A673 (cell line): Measurements from ENCODE around the gene BATF3. TPM values are rescaled to one million over a fixed set of nuclear protein-coding genes. Genes with fewer than 3 reads are reported as not detected.

Source experiments
- BruUV-seq: library from RNA; stranded (reverse); fragments of 400-500 nt; replicated peaks from 2 replicates; lab custom pipeline; 2021; lab: Mats Ljungman, UMichigan
- CTCF ChIA-PET: fragments of 300-600 bp; sonication (Branson Sonifier 250); formaldehyde crosslinking; loops from one replicate; lab custom pipeline; 2022; ENCODE audit warnings: antibody characterized with exemption; lab: Charles Lee
- POLR2A ChIA-PET: fragments of 300-600 bp; sonication (Branson Sonifier 250); formaldehyde crosslinking; loops from one replicate; lab custom pipeline; 2022; ENCODE audit warnings: antibody characterized with exemption; ENCODE audit not compliant: low non-redundant PET; lab: Charles Lee
- DNase-seq: peaks from one replicate; pipeline ENCODE4 v3.0.0-alpha.2; 2015; ENCODE audit warnings: low spot score
- H3K27ac ChIP-seq: fragments of 200-600 bp; sonication (generic); 2 replicates; pipeline ENCODE4 v1.5.1; 2016; ENCODE audit warnings: mixed run types, low read depth, mild to moderate bottlenecking, mixed read lengths, antibody characterized with exemption, low read length; ENCODE audit not compliant: poor library complexity, severe bottlenecking
- H3K27me3 ChIP-seq: fragments of 200-600 bp; sonication (generic); replicated peaks from 2 replicates; pipeline ENCODE4 v1.6.1; 2017; ENCODE audit warnings: mixed run types, low read depth, mild to moderate bottlenecking, mixed read lengths, antibody characterized with exemption, low read length; ENCODE audit not compliant: insufficient read depth, poor library complexity
- H3K36me3 ChIP-seq: fragments of 200-600 bp; sonication (generic); 2 replicates; pipeline ENCODE4 v1.6.1; 2016; ENCODE audit warnings: mixed run types, mild to moderate bottlenecking, mixed read lengths, antibody characterized with exemption, low read length; ENCODE audit not compliant: insufficient read depth, poor library complexity, severe bottlenecking
- H3K4me1 ChIP-seq: fragments of 200-600 bp; sonication (generic); 2 replicates; pipeline ENCODE4 v1.6.1; 2017; ENCODE audit warnings: mixed run types, mild to moderate bottlenecking, mixed read lengths, antibody characterized with exemption, low read length; ENCODE audit not compliant: insufficient read depth, poor library complexity, severe bottlenecking
- H3K4me3 ChIP-seq: fragments of 200-600 bp; sonication (generic); 2 replicates; pipeline ENCODE4 v1.5.1; 2016; ENCODE audit warnings: low read depth, mixed run types, mild to moderate bottlenecking, mixed read lengths, low read length; ENCODE audit not compliant: poor library complexity, severe bottlenecking
- H3K9me3 ChIP-seq: fragments of 200-600 bp; sonication (generic); 2 replicates; pipeline ENCODE4 v1.6.1; 2016; ENCODE audit warnings: mixed run types, low read depth, mild to moderate bottlenecking, mixed read lengths, antibody characterized with exemption, low read length; ENCODE audit not compliant: poor library complexity, severe bottlenecking
- EZH2 ChIP-seq: fragments of 200-600 bp; sonication (generic); IDR thresholded peaks from 2 replicates; pipeline ENCODE4 v1.6.1; 2017; ENCODE audit warnings: borderline replicate concordance, low read depth, mild to moderate bottlenecking, mixed read lengths, antibody characterized with exemption, low read length; ENCODE audit not compliant: poor library complexity, severe bottlenecking
- intact Hi-C: fragments of 100-400 bp; cut with micrococcal nuclease; formaldehyde crosslinking; loops from one replicate; pipeline ENCODE4 v1.10.0; 2022; ENCODE audit not compliant: unreplicated experiment
- total RNA-seq: library from RNA; stranded (reverse); gene quantifications from 2 replicates; pipeline ENCODE4 v1.2.3, GENCODE V29; 2021
- TF ChIP-seq, protein P1 (sequence below): fragments of 300-800, 200-600 bp; sonication (generic); conservative IDR thresholded peaks from 2 replicates; pipeline ENCODE4 v1.5.1; 2017; ENCODE audit warnings: low read depth, mild to moderate bottlenecking, antibody characterized with exemption, low read length, moderate library complexity, mixed read lengths

The BATF3 gene
- total RNA-seq, 1 experiment from 2014 or later, result 6.9 TPM

DNA sequence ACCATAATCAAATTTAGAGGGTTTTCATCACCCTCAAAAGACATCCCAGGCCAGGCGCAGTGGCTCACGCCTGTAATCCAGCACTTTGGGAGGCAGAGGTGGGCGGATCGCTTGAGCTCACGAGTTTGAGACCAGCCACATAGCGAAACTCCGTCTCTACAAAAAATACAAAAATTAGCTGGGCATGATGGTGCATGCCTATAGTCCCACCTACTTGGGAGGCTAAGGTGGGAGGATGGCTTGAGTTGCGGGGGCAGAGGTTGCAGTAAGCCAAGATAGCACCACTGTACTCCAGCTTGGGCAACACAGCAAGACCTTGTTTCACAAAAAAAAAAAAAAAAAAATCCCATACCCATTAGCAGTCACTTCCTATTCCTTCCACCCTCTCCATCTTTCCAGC lies 33.5 kb upstream of the BATF3 start:
- H3K27ac ChIP-seq, result no peak overlapping the region
- no peak for DNase-seq
- ChIA-PET CTCF (no interaction called here), POLR2A (no interaction called here)
- H3K27me3 ChIP-seq, result no peaks in the 10 kb centered on the region
- no peak overlapping the region for H3K4me3 ChIP-seq
- TF ChIP-seq EZH2, result no peak
- TF ChIP-seq, protein P1, sequence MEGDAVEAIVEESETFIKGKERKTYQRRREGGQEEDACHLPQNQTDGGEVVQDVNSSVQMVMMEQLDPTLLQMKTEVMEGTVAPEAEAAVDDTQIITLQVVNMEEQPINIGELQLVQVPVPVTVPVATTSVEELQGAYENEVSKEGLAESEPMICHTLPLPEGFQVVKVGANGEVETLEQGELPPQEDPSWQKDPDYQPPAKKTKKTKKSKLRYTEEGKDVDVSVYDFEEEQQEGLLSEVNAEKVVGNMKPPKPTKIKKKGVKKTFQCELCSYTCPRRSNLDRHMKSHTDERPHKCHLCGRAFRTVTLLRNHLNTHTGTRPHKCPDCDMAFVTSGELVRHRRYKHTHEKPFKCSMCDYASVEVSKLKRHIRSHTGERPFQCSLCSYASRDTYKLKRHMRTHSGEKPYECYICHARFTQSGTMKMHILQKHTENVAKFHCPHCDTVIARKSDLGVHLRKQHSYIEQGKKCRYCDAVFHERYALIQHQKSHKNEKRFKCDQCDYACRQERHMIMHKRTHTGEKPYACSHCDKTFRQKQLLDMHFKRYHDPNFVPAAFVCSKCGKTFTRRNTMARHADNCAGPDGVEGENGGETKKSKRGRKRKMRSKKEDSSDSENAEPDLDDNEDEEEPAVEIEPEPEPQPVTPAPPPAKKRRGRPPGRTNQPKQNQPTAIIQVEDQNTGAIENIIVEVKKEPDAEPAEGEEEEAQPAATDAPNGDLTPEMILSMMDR, result no peak
- intact Hi-C loops, result no loop called here
- no peaks in the 10 kb centered on the region for H3K9me3 ChIP-seq
- H3K36me3 ChIP-seq, result no peaks in the 10 kb centered on the region
- BruUV-seq, result no TSS peak
- peaks cover 7% of the 10 kb centered on the region for H3K4me1 ChIP-seq

DNA sequence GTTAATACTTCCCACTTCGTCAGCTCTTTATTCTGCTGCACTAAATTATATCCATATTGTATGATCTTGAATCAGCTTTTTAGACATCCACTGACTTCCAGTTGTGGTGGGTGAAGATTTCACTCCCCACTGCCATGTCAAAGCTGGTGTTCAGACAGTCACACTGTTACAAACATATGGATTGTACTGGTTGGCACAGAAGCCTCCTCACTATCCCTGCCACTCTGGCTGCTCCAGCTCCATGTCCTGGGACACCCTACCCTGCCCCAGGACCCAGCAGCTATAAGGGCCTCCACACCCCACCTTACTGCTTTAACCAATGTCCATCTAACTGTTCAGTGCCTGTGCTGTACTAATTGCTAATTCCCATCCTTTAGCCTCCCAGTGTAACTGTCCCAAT lies 32.0 kb upstream of the BATF3 start:
- TF ChIP-seq EZH2, result no peak
- TF ChIP-seq, protein P1, result no peak
- no peak overlapping the region for H3K27ac ChIP-seq
- no peaks in the 10 kb centered on the region for H3K36me3 ChIP-seq
- H3K4me1 ChIP-seq, result no peaks in the 10 kb centered on the region
- H3K4me3 ChIP-seq, result no peak overlapping the region
- BruUV-seq, result no TSS peak
- intact Hi-C loops, result no loop called here
- DNase-seq, result no peak
- H3K27me3 ChIP-seq, result no peaks in the 10 kb centered on the region
- CTCF ChIA-PET, result no interaction called here
- POLR2A ChIA-PET, result no interaction called here
- H3K9me3 ChIP-seq, result no peaks in the 10 kb centered on the region

GRCh38 chr1:212728606-212729005 lies 29.0 kb upstream of the BATF3 start:
- H3K27ac ChIP-seq, result no peak overlapping the region
- BruUV-seq, result no TSS peak
- no peak for DNase-seq

More at GRCh38 chr1:212728606-212729005, 29.0 kb upstream of the BATF3 start:
- H3K9me3 ChIP-seq, result no peaks in the 10 kb centered on the region
- TF ChIP-seq, protein P1, result no peak
- no peak for TF ChIP-seq EZH2
- intact Hi-C loops, result no loop called here
- no peaks in the 10 kb centered on the region for H3K27me3 ChIP-seq
- no peak overlapping the region for H3K4me3 ChIP-seq
- H3K36me3 ChIP-seq, result no peaks in the 10 kb centered on the region
- POLR2A ChIA-PET, result no interaction called here
- CTCF ChIA-PET, result no interaction called here
- H3K4me1 ChIP-seq, result no peaks in the 10 kb centered on the region
